ENCODE measurements around the gene UBE2F. TPM values are rescaled to one million over a fixed set of nuclear protein-coding genes. Genes with fewer than 3 reads are reported as not detected.
A peak's percentile ranks its signal among the peaks of the same experiment; 100 is the strongest.
"Not testable (repeated sequence)": the region's sequence is repeated elsewhere in the genome, so short reads cannot be mapped to it uniquely, and the experiment has no call there.

The UBE2F gene
- total RNA-seq, 2 experiments from 2014 or later = 59.2 to 75.5 TPM

DNA sequence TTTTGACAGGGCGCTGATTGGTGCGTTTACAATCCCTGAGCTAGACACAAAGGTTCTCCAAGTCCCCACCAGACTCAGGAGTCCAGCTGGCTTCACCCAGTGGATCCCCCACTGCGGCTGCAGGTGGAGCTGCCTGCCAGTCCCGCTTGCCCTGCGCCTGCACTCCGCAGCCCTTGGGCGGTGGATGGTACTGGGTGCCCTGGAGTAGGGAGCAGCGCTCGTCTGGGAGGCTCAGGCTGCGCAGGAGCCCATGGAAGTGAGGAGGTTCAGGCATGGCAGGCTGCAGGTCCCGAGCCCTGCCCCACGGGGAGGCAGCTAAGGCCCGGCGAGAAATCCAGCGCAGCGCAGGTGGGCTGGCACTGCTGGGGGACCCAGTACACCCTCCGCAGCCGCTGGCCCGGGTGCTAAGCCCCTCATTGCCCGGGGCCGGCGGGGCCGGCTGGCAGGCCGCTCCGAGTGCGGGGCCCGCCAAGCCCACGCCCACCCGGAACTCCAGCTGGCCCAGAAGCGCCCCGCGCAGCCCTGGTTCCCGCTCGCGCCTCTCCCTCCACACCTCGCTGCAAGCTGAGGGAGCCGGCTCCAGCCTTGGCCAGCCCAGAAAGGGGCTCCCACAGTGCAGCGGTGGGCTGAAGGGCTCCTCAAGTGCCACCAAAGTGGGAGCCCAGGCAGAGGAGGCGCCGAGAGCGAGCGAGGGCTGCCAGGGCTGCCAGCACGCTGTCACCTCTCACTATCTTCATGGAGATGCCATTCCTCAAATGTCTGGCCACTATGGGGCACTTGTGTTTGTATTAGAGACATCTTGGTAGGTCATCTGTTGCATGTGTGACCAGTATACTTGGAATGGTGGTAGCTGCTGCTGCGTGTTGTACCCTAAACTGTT, 91.1 kb downstream of the UBE2F start:
- DNase-seq; H3K4me3 Mint-ChIP-seq; H3K9me3 Mint-ChIP-seq (ENCODE audit: low read depth); CTCF ChIA-PET; intact Hi-C loops (cut with DNase I, micrococcal nuclease); ATAC-seq; POLR2A ChIA-PET; H3K27ac Mint-ChIP-seq: not testable (repeated sequence)
- peaks cover 28% of the 10 kb centered on the region for H3K4me1 Mint-ChIP-seq
- peaks cover 10% of the 10 kb centered on the region for H3K27me3 Mint-ChIP-seq
- H3K36me3 Mint-ChIP-seq (ENCODE audit: low read depth) = peaks cover 15% of the 10 kb centered on the region

DNA sequence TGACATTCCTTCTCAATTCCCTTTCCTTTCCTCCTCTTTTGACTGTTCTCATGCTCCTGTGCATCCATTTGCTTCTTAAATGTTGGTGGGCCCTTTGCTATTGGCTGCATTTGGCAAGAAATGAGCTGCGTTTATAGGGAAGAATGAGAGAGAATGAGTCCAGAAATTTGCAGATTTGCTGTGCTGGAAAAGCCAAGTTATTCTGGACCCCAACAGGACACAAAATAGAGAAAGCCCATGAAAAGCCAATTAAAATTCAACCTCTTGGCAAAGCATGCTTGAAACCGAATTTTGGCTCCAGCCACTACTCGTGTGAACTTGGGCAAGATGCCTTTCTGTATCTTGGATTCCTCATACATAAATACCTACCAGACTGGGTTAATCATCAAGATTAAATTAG, 92.7 kb downstream of the UBE2F start:
- CTCF ChIA-PET = interaction anchor here (0.6 to 0.7 kb wide), 2 partner anchors 18 to 30 kb away, joined by 3 to 4 read pairs; no protein-coding TSS in a partner anchor
- POLR2A ChIA-PET = no interaction called here
- Mint-ChIP-seq H3K9me3 (ENCODE audit: low read depth) (no peaks in the 10 kb centered on the region), H3K27ac (no peak overlapping the region), H3K36me3 (ENCODE audit: low read depth) (peaks cover 30% of the 10 kb centered on the region), H3K4me1 (peaks cover 43% of the 10 kb centered on the region), H3K27me3 (peaks cover 10% of the 10 kb centered on the region), H3K4me3 (peak overlapping the region; percentile 80)
- DNase-seq (no peak), ATAC-seq (no peak)
- intact Hi-C loops (cut with DNase I, micrococcal nuclease) = no loop called here

DNA sequence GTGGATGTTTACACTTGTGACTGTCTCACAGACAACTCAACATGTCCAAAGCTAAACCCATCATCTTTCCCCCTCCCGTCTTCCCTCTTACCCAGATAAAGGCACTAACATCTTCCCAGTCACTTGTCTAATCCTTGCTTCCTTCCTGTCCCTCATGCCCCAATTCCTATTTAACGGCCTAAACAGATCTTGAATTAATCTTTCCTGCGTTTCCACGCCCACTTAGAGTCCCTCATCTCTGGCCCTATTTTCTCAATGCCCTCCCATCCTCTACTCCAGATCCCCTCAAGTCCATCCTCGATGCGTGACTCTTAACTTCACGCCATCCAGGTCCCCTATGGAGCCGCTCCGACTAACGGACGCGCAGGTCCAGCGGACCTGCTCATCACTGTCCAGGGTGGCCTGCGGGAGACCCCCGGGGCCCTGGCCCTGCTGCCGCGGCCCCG, 93.3 kb downstream of the UBE2F start:
- peaks cover 35% of the 10 kb centered on the region for H3K36me3 Mint-ChIP-seq (ENCODE audit: low read depth)
- peak overlapping the region; percentile 80 for H3K4me3 Mint-ChIP-seq
- ChIA-PET POLR2A (interaction anchor here (0.5 to 0.6 kb wide), 2 partner anchors 10 to 62 kb away, joined by 4 read pairs; no protein-coding TSS in a partner anchor), CTCF (interaction anchor here (0.6 to 0.7 kb wide), 3 partner anchors 18 to 98 kb away, joined by 3 to 4 read pairs (median 3); no protein-coding TSS in a partner anchor)
- no peak for ATAC-seq
- DNase-seq = no peak
- peaks cover 47% of the 10 kb centered on the region for H3K4me1 Mint-ChIP-seq
- H3K27me3 Mint-ChIP-seq = peaks cover 10% of the 10 kb centered on the region
- peak overlapping the region; percentile 84 for H3K27ac Mint-ChIP-seq
- intact Hi-C loops (cut with DNase I, micrococcal nuclease) = loop anchor here (1.0 to 10.0 kb wide), 13 partner anchors 35 to 619 kb away; partner anchors contain the start of genes ASB1 (in 1 of the 2), ILKAP (in 1 of the 2) and PER2 (in 1 of the 2)
- H3K9me3 Mint-ChIP-seq (ENCODE audit: low read depth) = peaks cover 2% of the 10 kb centered on the region

DNA sequence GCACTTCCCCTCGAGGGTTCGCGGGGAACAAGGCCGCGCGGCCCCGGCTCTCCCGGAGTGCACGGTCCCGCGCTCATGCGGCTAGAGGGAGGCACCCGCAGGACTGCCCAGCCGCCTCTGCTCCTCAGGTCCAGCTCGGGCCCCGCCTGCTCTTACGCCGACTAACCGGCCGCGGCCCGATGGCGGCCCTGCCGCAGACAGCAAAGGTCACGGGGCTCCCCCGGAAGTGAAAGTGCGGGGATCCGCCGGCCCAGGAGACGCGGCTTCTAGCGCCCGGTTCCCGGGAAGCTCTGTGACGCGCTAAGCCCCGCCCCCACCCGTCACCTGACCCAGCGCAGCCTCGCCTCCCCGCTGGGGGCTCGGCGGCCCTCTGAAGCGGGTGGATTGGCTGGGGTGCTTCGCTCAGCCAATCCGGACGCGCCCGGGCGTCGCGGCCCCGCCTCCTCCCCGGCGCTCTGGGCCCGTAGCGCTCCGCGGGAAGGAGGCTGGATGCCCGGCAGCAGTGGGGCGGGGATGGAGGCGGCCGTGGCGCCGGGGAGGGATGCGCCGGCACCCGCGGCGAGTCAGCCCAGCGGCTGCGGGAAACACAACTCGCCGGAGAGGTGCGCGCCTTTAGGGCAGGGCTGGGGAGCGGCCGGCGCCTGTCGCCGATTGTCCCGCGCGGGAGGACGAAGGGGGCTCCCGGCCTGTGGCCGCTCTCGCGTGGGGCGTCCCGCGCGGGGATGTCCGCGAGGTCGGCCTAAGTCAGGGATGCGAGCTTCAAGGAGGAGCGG, 93.9 kb downstream of the UBE2F start, which contains the start of gene SCLY:
TSS of gene SCLY (plus strand) at position 460 of the 773 bp plus-strand sequence. CDS start at position 514, 54 bp downstream.
- Mint-ChIP-seq H3K4me1 (peaks cover 49% of the 10 kb centered on the region), H3K27me3 (peaks cover 10% of the 10 kb centered on the region), H3K27ac (peak within 1 kb of the TSS; percentile 96), H3K9me3 (ENCODE audit: low read depth) (peaks cover 2% of the 10 kb centered on the region), H3K4me3 (peak within 1 kb of the TSS; percentile 80), H3K36me3 (ENCODE audit: low read depth) (peaks cover 41% of the 10 kb centered on the region)
- ChIA-PET CTCF (interaction anchor here (0.7 kb wide), 4 partner anchors 12 to 344 kb away, joined by 3 to 4 read pairs (median 3); no protein-coding TSS in a partner anchor), POLR2A (interaction anchor here (0.5 to 1.0 kb wide), 4 partner anchors 10 to 234 kb away, joined by 3 to 4 read pairs (median 4); no protein-coding TSS in a partner anchor)
- intact Hi-C loops (cut with DNase I, micrococcal nuclease) = loop anchor here (1.0 to 10.0 kb wide), 15 partner anchors 36 to 620 kb away; partner anchors contain the start of genes ASB1 (in 1 of the 2), ILKAP (in 1 of the 2), PER2 (in 1 of the 2) and TRAF3IP1 (in 1 of the 2)
- DNase-seq (peak; percentile 99), ATAC-seq (peak; percentile 97)

DNA sequence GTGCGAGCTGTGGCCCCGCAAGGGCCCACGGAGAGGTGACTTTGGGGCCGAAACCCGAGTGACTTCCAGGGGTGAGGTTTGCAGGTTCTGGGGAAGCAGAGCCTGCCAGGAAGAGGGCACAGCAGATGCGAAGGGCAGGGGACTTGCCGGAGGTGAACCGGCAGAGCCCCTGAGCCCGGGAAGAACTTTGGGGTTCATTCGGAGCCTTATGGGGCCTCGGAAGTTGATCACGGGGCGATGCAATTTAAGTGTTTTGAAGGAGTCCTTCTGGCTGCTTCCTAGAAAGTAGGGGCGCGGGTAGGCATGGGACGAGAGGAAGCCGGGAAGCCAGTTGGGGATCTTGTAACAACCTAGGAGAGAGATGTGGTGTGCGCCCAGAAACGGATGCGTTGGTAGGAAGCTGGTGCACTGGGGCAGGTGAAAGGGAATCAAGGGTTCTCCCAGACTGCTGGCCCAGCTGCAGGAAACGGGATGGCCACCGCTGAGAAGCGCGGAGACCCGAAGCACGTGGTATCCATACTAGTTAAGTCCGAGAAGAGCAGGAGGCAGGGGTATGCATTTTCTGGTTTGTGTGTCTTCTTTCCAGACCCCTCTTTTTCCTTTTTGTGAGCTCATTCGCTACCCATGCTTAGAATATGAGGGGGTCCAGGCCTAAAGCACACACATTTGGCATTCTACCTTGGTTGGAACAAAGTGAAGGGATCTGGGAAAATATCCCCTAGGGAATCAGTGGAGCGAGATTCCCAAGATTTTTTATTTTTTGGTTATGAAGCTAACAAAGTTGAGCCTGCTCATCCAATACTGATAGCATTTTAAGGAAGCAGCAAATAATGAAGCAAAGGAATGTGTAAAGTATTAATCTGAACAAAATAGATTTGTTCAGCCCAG, 94.7 kb downstream of the UBE2F start:
- Mint-ChIP-seq H3K27me3 (peaks cover 8% of the 10 kb centered on the region), H3K4me1 (peaks cover 56% of the 10 kb centered on the region), H3K36me3 (ENCODE audit: low read depth) (peaks cover 49% of the 10 kb centered on the region), H3K9me3 (ENCODE audit: low read depth) (peaks cover 4% of the 10 kb centered on the region), H3K27ac (peak overlapping the region; percentile 96), H3K4me3 (peak overlapping the region; percentile 80)
- peak; percentile 8 for ATAC-seq
- DNase-seq = peak; percentile 58
- POLR2A ChIA-PET = interaction anchor here (0.7 to 1.1 kb wide), 5 partner anchors 62 to 233 kb away, joined by 3 read pairs; no protein-coding TSS in a partner anchor
- intact Hi-C loops (cut with DNase I, micrococcal nuclease) = loop anchor here (1.0 to 10.0 kb wide), 8 partner anchors 37 to 621 kb away; partner anchors contain the start of gene TRAF3IP1 (in 1 of the 2)
- CTCF ChIA-PET = interaction anchor here (0.7 to 1.2 kb wide), 6 partner anchors 11 to 386 kb away, joined by 3 to 4 read pairs (median 4); no protein-coding TSS in a partner anchor

DNA sequence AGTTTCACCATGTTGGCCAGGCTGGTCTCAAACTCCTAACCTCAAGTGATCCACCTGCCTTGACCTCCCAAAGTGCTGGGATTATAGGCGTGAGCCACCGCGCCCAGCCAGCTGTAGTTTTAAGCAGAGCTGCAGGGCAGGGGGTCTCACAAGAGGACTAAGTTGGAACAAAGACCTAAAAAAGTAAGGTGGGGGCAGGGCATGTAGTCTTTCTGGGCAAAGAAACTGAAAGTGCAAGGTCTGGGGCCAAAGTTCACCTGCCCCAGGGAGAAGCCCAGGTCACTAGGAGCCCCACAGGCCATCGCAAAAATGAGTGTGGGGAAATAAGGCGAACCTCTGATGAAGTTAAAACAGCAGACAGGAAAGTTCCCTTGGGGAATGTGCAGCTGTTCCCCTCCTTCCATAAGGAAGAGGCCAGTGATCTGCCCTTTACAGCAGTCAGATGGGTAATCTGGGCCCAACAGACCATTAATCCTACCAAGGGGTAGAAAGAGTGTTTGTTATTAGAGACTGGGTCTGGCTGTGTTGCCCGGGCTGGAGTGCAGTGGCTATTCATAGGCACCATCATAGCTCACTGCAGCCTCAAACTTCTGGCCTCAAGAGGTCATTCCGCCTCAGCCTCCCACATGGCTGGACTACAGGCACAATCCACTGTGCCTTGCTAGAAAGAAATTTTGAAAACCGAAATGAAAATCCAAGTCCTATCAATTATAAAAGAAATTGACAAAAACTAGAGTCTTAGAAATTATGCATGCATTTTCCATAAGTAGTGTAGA, 96.8 kb downstream of the UBE2F start:
- peaks cover 72% of the 10 kb centered on the region for H3K4me1 Mint-ChIP-seq
- intact Hi-C loops (cut with DNase I, micrococcal nuclease) = loop anchor here in 1 of 2 experiments (10.0 kb wide), 1 partner anchor 369 kb away; no protein-coding TSS in a partner anchor
- H3K27ac Mint-ChIP-seq = peak overlapping the region; percentile 75
- no peak for ATAC-seq
- no peaks in the 10 kb centered on the region for H3K27me3 Mint-ChIP-seq
- ChIA-PET CTCF (no interaction called here), POLR2A (interaction anchor here (0.5 kb wide), 1 partner anchor 62 kb away, joined by 4 read pairs; no protein-coding TSS in a partner anchor)
- H3K9me3 Mint-ChIP-seq (ENCODE audit: low read depth) = peaks cover 12% of the 10 kb centered on the region
- peak overlapping the region; percentile 80 for H3K4me3 Mint-ChIP-seq
- no peak for DNase-seq
- H3K36me3 Mint-ChIP-seq (ENCODE audit: low read depth) = peaks cover 69% of the 10 kb centered on the region

DNA sequence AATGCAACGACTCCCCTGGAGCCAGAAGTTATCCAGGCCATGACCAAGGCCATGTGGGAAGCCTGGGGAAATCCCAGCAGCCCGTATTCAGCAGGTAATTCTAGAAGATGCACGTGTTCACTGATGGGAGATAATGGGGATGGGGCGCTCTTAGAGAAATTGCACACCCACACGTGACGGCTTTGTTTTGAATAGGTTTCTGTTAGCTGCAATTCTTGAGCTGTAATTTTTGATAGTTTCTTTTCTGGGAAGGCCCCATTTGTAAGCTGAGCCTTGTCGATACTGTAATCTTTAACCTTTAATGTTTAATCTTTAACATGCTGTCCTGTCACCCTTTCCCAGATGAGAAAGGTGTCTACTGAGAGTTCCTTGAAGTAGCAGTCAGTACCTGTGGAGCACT, 97.6 kb downstream of the UBE2F start:
- Mint-ChIP-seq H3K36me3 (ENCODE audit: low read depth) (peaks cover 73% of the 10 kb centered on the region), H3K27ac (peak overlapping the region; percentile 75), H3K27me3 (no peaks in the 10 kb centered on the region), H3K4me3 (peak overlapping the region; percentile 41), H3K4me1 (peaks cover 75% of the 10 kb centered on the region), H3K9me3 (ENCODE audit: low read depth) (peaks cover 12% of the 10 kb centered on the region)
- ChIA-PET CTCF (interaction anchor here (0.7 kb wide), 1 partner anchor 96 kb away, joined by 3 read pairs; no protein-coding TSS in a partner anchor), POLR2A (interaction anchor here (0.5 kb wide), 1 partner anchor 63 kb away, joined by 4 read pairs; no protein-coding TSS in a partner anchor)
- DNase-seq (no peak), ATAC-seq (no peak)
- intact Hi-C loops (cut with DNase I, micrococcal nuclease) = loop anchor here in 1 of 2 experiments (10.0 kb wide), 1 partner anchor 370 kb away; no protein-coding TSS in a partner anchor

DNA sequence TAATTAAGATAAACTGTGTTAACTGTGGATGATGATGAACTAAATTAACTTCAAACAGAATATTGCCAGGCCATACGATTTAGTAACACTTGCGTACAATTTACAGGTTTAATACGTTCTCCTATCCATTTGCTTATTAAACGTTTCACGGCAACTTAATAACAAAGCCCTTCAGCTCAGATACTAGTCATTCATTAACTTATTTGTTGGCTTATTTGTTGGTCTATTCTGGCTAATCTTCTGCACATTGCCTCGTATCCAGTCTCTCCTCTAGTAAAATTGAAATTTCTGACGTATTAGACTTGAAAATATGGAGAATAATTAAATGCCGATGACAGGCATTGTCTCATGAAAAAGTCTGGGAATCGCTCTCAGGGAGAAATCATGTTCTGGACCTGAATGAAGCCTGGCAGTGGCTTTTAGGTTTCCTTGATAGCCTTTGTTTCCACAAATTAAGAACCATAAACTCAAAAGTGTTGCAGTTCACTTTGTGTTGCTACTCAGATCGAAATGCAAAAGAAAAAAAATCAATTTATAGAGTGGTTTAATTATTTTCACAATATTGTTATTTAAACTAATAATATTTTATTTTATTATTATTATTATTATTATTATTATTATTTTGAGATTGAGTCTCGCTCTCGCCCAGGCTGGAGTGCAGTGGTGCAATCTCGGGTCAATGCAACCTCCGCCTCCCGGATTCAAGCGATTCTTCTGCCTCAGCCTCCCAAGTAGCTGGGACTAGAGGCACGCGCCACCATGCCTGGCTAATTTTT, 98.4 kb downstream of the UBE2F start:
- Mint-ChIP-seq H3K4me3 (no peak overlapping the region), H3K27ac (no peak overlapping the region), H3K4me1 (peaks cover 75% of the 10 kb centered on the region), H3K36me3 (ENCODE audit: low read depth) (peaks cover 79% of the 10 kb centered on the region), H3K9me3 (ENCODE audit: low read depth) (peaks cover 12% of the 10 kb centered on the region), H3K27me3 (no peaks in the 10 kb centered on the region)
- DNase-seq = no peak
- ATAC-seq = no peak
- POLR2A ChIA-PET = no interaction called here
- CTCF ChIA-PET = interaction anchor here (0.7 kb wide), 2 partner anchors 97 kb away, joined by 3 read pairs; no protein-coding TSS in a partner anchor
- intact Hi-C loops (cut with DNase I, micrococcal nuclease) = loop anchor here in 1 of 2 experiments (10.0 kb wide), 1 partner anchor 370 kb away; no protein-coding TSS in a partner anchor

DNA sequence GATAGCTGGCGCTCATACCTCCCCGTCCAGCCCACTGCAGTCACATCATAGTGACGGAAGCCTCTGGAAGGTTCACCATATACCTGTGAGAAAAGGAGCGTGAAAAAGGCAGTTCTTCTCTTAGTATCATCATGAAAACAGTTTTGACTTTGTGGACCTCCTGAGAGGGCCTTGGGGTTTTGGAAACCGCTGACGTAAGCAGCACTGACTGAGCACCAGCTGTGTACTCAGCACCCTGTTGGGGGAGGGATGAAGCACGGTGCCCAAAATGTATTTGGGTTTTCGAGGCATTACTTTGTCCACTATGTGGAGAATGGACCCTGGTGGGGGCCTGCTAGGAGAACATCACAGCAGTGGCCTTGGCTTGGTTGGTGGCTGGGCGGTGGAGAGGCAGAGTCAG, 99.4 kb downstream of the UBE2F start:
- H3K36me3 Mint-ChIP-seq (ENCODE audit: low read depth) = peaks cover 82% of the 10 kb centered on the region
- peak; percentile 4 for ATAC-seq
- intact Hi-C loops (cut with DNase I, micrococcal nuclease) = loop anchor here in 1 of 2 experiments (10.0 kb wide), 1 partner anchor 371 kb away; no protein-coding TSS in a partner anchor

More for the DNA sequence above, 99.4 kb downstream of the UBE2F start:
- no peaks in the 10 kb centered on the region for H3K27me3 Mint-ChIP-seq
- CTCF ChIA-PET = interaction anchor here (0.7 to 1.1 kb wide), 2 partner anchors 23 to 97 kb away, joined by 3 read pairs; no protein-coding TSS in a partner anchor
- DNase-seq = no peak
- H3K9me3 Mint-ChIP-seq (ENCODE audit: low read depth) = peaks cover 12% of the 10 kb centered on the region
- POLR2A ChIA-PET = no interaction called here
- H3K4me3 Mint-ChIP-seq = no peak overlapping the region
- H3K4me1 Mint-ChIP-seq = peaks cover 75% of the 10 kb centered on the region
- peak overlapping the region; percentile 77 for H3K27ac Mint-ChIP-seq

Measured in activated CD4-positive, alpha-beta T cell treated with anti-CD3 and anti-CD28 coated beads for 36 hours (primary cell).